DOHH2 (cell line): ENCODE results near the gene RHOT2.

Experiments used
- H3F3A ChIP-seq: fragments of 200-600 bp; sonication (generic), shearing (Covaris generic); 2 replicates; pipeline ENCODE4 v1.6.0; 2016; ENCODE audit warnings: antibody characterized with exemption, mild to moderate bottlenecking; ENCODE audit not compliant: control insufficient read depth, insufficient read depth
- H3K27ac ChIP-seq: fragments of 200-600 bp; sonication (generic); 2 replicates; pipeline ENCODE4 v1.5.1; 2014; ENCODE audit warnings: low read depth, mild to moderate bottlenecking, low read length, moderate library complexity
- H3K27me3 ChIP-seq: fragments of 200-600 bp; sonication (generic); 2 replicates; pipeline ENCODE4 v1.6.1; 2014; ENCODE audit warnings: mild to moderate bottlenecking, low read length, mixed read lengths; ENCODE audit not compliant: control insufficient read depth
- H3K36me3 ChIP-seq: fragments of 200-600 bp; sonication (generic); 2 replicates; pipeline ENCODE4 v1.6.1; 2014; ENCODE audit warnings: mild to moderate bottlenecking, low read length, moderate library complexity, mixed read lengths; ENCODE audit not compliant: control insufficient read depth
- H3K4me1 ChIP-seq: fragments of 200-600 bp; sonication (generic); 2 replicates; pipeline ENCODE4 v1.6.1; 2014; ENCODE audit warnings: mild to moderate bottlenecking, low read length, mixed read lengths; ENCODE audit not compliant: control insufficient read depth
- H3K4me2 ChIP-seq: fragments of 200-600 bp; sonication (generic); 2 replicates; pipeline ENCODE4 v1.6.0; 2014; ENCODE audit warnings: mild to moderate bottlenecking, low read length, moderate library complexity
- H3K4me3 ChIP-seq: fragments of 200-600 bp; sonication (generic); 2 replicates; pipeline ENCODE4 v1.5.1; 2014; ENCODE audit warnings: mild to moderate bottlenecking, low read length, mixed read lengths
- H3K79me2 ChIP-seq: fragments of 200-600 bp; sonication (generic); 2 replicates; pipeline ENCODE4 v1.6.1; 2014; ENCODE audit warnings: mild to moderate bottlenecking, low read length, mixed read lengths; ENCODE audit not compliant: control insufficient read depth
- H3K9me2 ChIP-seq: fragments of 200-600 bp; sonication (generic); replicated peaks from 2 replicates; pipeline ENCODE4 v1.6.1; 2014; ENCODE audit warnings: mild to moderate bottlenecking, low read length, mixed read lengths; ENCODE audit not compliant: control insufficient read depth
- H3K9me3 ChIP-seq: fragments of 200-600 bp; sonication (generic); 2 replicates; pipeline ENCODE4 v1.6.1; 2014; ENCODE audit warnings: antibody characterized with exemption, low read length, mixed read lengths; ENCODE audit not compliant: control insufficient read depth, insufficient read depth
- H4K20me1 ChIP-seq: fragments of 200-600 bp; sonication (generic); 2 replicates; pipeline ENCODE4 v1.6.0; 2014; ENCODE audit warnings: low read depth, mild to moderate bottlenecking, antibody characterized with exemption, low read length, moderate library complexity; ENCODE audit not compliant: control insufficient read depth, insufficient read depth
- CTCF ChIP-seq: fragments of 200-600 bp; sonication (generic); IDR thresholded peaks from one replicate; pipeline ENCODE4 v1.5.1; 2014; ENCODE audit warnings: antibody characterized with exemption, mild to moderate bottlenecking, low read depth, low read length; ENCODE audit not compliant: poor library complexity, severe bottlenecking
- EZH2phosphoT487 ChIP-seq: fragments of 200-600 bp; sonication (generic); IDR thresholded peaks from 2 replicates; pipeline ENCODE4 v1.6.1; 2017; ENCODE audit warnings: borderline replicate concordance, mild to moderate bottlenecking, antibody characterized with exemption, low read length, moderate library complexity, mixed read lengths

Gene RHOT2

GRCh38 chr16:704552-705380 is 36.8 kb downstream of the RHOT2 start:
- Histone ChIP-seq H3K27ac (no peak overlapping the region), H3K4me1 (no peaks in the 10 kb centered on the region), H3K9me3 (no peaks in the 10 kb centered on the region), H4K20me1 (no peaks in the 10 kb centered on the region), H3K79me2 (no peaks in the 10 kb centered on the region), H3K36me3 (no peaks in the 10 kb centered on the region), H3K27me3 (peaks cover 71% of the 10 kb centered on the region), H3K4me3 (no peak overlapping the region), H3F3A (no peaks in the 10 kb centered on the region), H3K9me2 (no peaks in the 10 kb centered on the region), H3K4me2 (no peak overlapping the region)
- TF ChIP-seq EZH2phosphoT487, result no peak
- TF ChIP-seq CTCF, result no peak

- H3F3A ChIP-seq, result no peaks in the 10 kb centered on the region
- no peak for TF ChIP-seq CTCF
- no peak for TF ChIP-seq EZH2phosphoT487
- H3K79me2 ChIP-seq, result no peaks in the 10 kb centered on the region
- no peaks in the 10 kb centered on the region for H4K20me1 ChIP-seq
- H3K4me3 ChIP-seq, result no peak within 1 kb of the TSS
- H3K27me3 ChIP-seq, result peaks cover 71% of the 10 kb centered on the region
- no peaks in the 10 kb centered on the region for H3K9me3 ChIP-seq
- no peaks in the 10 kb centered on the region for H3K36me3 ChIP-seq
- H3K9me2 ChIP-seq, result no peaks in the 10 kb centered on the region
- H3K27ac ChIP-seq, result no peak within 1 kb of the TSS
- no peak within 1 kb of the TSS for H3K4me2 ChIP-seq
- H3K4me1 ChIP-seq, result no peaks in the 10 kb centered on the region
These were observed 37.7 kb downstream of the RHOT2 start, which contains the start of gene FBXL16 for GRCh38 chr16:705431-706188. Gene FBXL16 (minus strand): TSS chr16:705801. CDS start chr16:697405, 8,396 bp downstream.

GRCh38 chr16:706189-707061 is 38.5 kb downstream of the RHOT2 start:
- H3K79me2 ChIP-seq, result no peaks in the 10 kb centered on the region
- H3K4me3 ChIP-seq, result no peak overlapping the region
- peaks cover 1% of the 10 kb centered on the region; the same call in 1 of the 2 replicates for H3K4me1 ChIP-seq
- H3K4me2 ChIP-seq, result no peak overlapping the region
- H3K27ac ChIP-seq, result no peak overlapping the region
- no peaks in the 10 kb centered on the region for H3K9me3 ChIP-seq
- H3K9me2 ChIP-seq, result no peaks in the 10 kb centered on the region
- 0 out of 2 replicates have a peak, but pooled peaks cover 3% of the 10 kb centered on the region for H4K20me1 ChIP-seq
- peaks cover 71% of the 10 kb centered on the region for H3K27me3 ChIP-seq
- no peaks in the 10 kb centered on the region for H3F3A ChIP-seq
- H3K36me3 ChIP-seq, result no peaks in the 10 kb centered on the region
- TF ChIP-seq EZH2phosphoT487 (no peak), CTCF (no peak)
